ENCODE measurements around the gene CEACAM21.

CEACAM21 gene

DNA sequence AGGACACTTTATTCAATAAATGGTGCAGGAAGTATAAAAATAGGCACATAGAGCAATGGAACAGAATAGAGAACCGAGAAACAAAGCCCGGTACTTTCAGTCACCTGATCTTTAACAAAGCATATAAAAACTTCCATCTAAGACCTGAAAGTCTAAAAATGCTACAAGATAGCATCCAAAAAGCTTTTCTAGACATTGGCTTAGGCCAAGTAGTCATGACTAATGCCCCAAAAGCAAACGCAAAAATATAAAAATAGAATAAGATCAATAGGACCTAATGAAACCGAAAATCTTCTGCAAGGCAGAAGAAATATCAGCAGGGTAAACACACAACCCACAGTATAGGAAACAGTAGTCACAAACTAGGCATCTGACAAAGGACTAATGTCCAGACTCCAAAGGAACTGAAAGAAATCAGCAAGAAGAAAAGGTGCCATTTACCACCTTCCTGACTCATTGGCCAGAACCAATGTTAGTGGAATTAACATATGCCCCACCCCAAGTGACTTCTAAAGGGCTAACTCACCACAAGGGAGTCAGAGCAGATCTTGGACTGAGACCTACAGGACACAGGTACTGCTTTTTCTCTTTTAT lies 40.8 kb upstream of the CEACAM21 start:
- Histone ChIP-seq H3K27ac (ENCODE audit: insufficient read depth, low read depth, low read length, poor library complexity, severe bottlenecking) (no peak overlapping the region), H3K27me3 (ENCODE audit: control insufficient read depth, insufficient read depth, low read length, poor library complexity, severe bottlenecking) (no peaks in the 10 kb centered on the region), H3K4me1 (ENCODE audit: control insufficient read depth, insufficient read depth, low read length) (no peaks in the 10 kb centered on the region), H3K36me3 (ENCODE audit: control insufficient read depth, insufficient read depth, low read length) (no peaks in the 10 kb centered on the region), H3K4me3 (ENCODE audit: insufficient read depth, low read depth, low read length) (no peak overlapping the region), H3K9me3 (ENCODE audit: control insufficient read depth, low read length) (no peaks in the 10 kb centered on the region)
- 92 to 98% methylated on average over 3 to 4 of the region's 4 CpGs for whole genome bisulfite sequencing, 2 experiments

- H3K4me3 ChIP-seq (ENCODE audit: insufficient read depth, low read depth, low read length), result no peak overlapping the region
Observed at GRCh38 chr19:41537789-41538188, 38.2 kb upstream of the CEACAM21 start.

GRCh38 chr19:41540041-41540695 lies 35.8 kb upstream of the CEACAM21 start:
- 69% methylated on average over 11 of the region's 11 CpGs for WGBS, 2 experiments

More at GRCh38 chr19:41537789-41538188, 38.2 kb upstream of the CEACAM21 start:
- H3K4me1 ChIP-seq (ENCODE audit: control insufficient read depth, insufficient read depth, low read length), result no peaks in the 10 kb centered on the region
- H3K27ac ChIP-seq (ENCODE audit: insufficient read depth, low read depth, low read length, poor library complexity, severe bottlenecking), result no peak overlapping the region
- 33 to 44% methylated on average over 1 of the region's 1 CpG for WGBS, 2 experiments
- no peaks in the 10 kb centered on the region for H3K36me3 ChIP-seq (ENCODE audit: control insufficient read depth, insufficient read depth, low read length)
- H3K27me3 ChIP-seq (ENCODE audit: control insufficient read depth, insufficient read depth, low read length, poor library complexity, severe bottlenecking), result no peaks in the 10 kb centered on the region
- no peaks in the 10 kb centered on the region for H3K9me3 ChIP-seq (ENCODE audit: control insufficient read depth, low read length)

DNA sequence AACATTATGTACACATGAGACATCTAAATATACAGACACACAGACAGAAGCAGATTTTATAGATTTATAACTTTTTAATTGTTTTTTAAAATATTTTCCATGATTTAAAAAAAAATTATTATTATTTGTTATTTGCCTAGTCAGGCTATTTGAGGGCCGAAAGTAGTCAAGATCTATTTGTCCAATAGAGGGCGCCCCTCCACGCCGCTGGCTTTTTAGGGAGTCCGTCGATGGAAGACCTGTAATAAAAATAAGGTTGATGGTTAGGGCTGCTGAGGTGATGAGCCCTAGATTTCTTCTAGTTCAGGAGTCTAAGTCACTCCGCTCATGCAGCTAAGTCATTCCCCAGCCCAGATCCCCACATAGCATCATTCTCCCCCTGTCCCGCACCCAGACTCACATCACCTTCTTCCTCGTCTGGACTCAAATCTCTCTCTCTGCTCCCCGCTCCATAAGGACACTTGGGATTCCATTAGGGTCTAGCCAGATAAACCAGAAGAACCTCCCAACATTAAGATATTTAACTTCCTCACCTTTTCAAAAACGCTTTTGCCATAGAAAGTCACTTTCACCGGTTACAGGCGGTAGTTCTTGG lies 33.9 kb upstream of the CEACAM21 start:
- no peaks in the 10 kb centered on the region for H3K4me1 ChIP-seq (ENCODE audit: control insufficient read depth, insufficient read depth, low read length)
- 61 to 67% methylated on average over 13 of the region's 13 CpGs for WGBS, 2 experiments
- no peak overlapping the region for H3K27ac ChIP-seq (ENCODE audit: insufficient read depth, low read depth, low read length, poor library complexity, severe bottlenecking)
- no peaks in the 10 kb centered on the region for H3K36me3 ChIP-seq (ENCODE audit: control insufficient read depth, insufficient read depth, low read length)
- no peak overlapping the region for H3K4me3 ChIP-seq (ENCODE audit: insufficient read depth, low read depth, low read length)
- no peaks in the 10 kb centered on the region for H3K9me3 ChIP-seq (ENCODE audit: control insufficient read depth, low read length)
- no peaks in the 10 kb centered on the region for H3K27me3 ChIP-seq (ENCODE audit: control insufficient read depth, insufficient read depth, low read length, poor library complexity, severe bottlenecking)

More at GRCh38 chr19:41540041-41540695, 35.8 kb upstream of the CEACAM21 start:
- Histone ChIP-seq H3K27me3 (ENCODE audit: control insufficient read depth, insufficient read depth, low read length, poor library complexity, severe bottlenecking) (no peaks in the 10 kb centered on the region), H3K4me1 (ENCODE audit: control insufficient read depth, insufficient read depth, low read length) (no peaks in the 10 kb centered on the region), H3K4me3 (ENCODE audit: insufficient read depth, low read depth, low read length) (no peak overlapping the region), H3K36me3 (ENCODE audit: control insufficient read depth, insufficient read depth, low read length) (no peaks in the 10 kb centered on the region), H3K9me3 (ENCODE audit: control insufficient read depth, low read length) (no peaks in the 10 kb centered on the region), H3K27ac (ENCODE audit: insufficient read depth, low read depth, low read length, poor library complexity, severe bottlenecking) (no peak overlapping the region)

GRCh38 chr19:41542622-41543021 lies 33.3 kb upstream of the CEACAM21 start:
- H3K36me3 ChIP-seq (ENCODE audit: control insufficient read depth, insufficient read depth, low read length), result no peaks in the 10 kb centered on the region
- no peaks in the 10 kb centered on the region for H3K27me3 ChIP-seq (ENCODE audit: control insufficient read depth, insufficient read depth, low read length, poor library complexity, severe bottlenecking)
- WGBS, 2 experiments, result 84 to 86% methylated on average over 4 of the region's 4 CpGs
- H3K9me3 ChIP-seq (ENCODE audit: control insufficient read depth, low read length), result no peaks in the 10 kb centered on the region
- H3K4me3 ChIP-seq (ENCODE audit: insufficient read depth, low read depth, low read length), result no peak overlapping the region
- no peaks in the 10 kb centered on the region for H3K4me1 ChIP-seq (ENCODE audit: control insufficient read depth, insufficient read depth, low read length)
- no peak overlapping the region for H3K27ac ChIP-seq (ENCODE audit: insufficient read depth, low read depth, low read length, poor library complexity, severe bottlenecking)

GRCh38 chr19:41543582-41543981 lies 32.4 kb upstream of the CEACAM21 start:
- Histone ChIP-seq H3K9me3 (ENCODE audit: control insufficient read depth, low read length) (no peaks in the 10 kb centered on the region), H3K27ac (ENCODE audit: insufficient read depth, low read depth, low read length, poor library complexity, severe bottlenecking) (no peak overlapping the region), H3K36me3 (ENCODE audit: control insufficient read depth, insufficient read depth, low read length) (no peaks in the 10 kb centered on the region), H3K27me3 (ENCODE audit: control insufficient read depth, insufficient read depth, low read length, poor library complexity, severe bottlenecking) (no peaks in the 10 kb centered on the region), H3K4me1 (ENCODE audit: control insufficient read depth, insufficient read depth, low read length) (no peaks in the 10 kb centered on the region), H3K4me3 (ENCODE audit: insufficient read depth, low read depth, low read length) (no peak overlapping the region)
- WGBS, 2 experiments, result 93% methylated on average over 2 of the region's 2 CpGs; no CpG with 5 or more reads in 1 of the 2 experiments

GRCh38 chr19:41545547-41545946 lies 30.4 kb upstream of the CEACAM21 start:
- Histone ChIP-seq H3K27ac (ENCODE audit: insufficient read depth, low read depth, low read length, poor library complexity, severe bottlenecking) (no peak overlapping the region), H3K27me3 (ENCODE audit: control insufficient read depth, insufficient read depth, low read length, poor library complexity, severe bottlenecking) (no peaks in the 10 kb centered on the region), H3K36me3 (ENCODE audit: control insufficient read depth, insufficient read depth, low read length) (no peaks in the 10 kb centered on the region), H3K4me3 (ENCODE audit: insufficient read depth, low read depth, low read length) (no peak overlapping the region), H3K4me1 (ENCODE audit: control insufficient read depth, insufficient read depth, low read length) (peaks cover 12% of the 10 kb centered on the region), H3K9me3 (ENCODE audit: control insufficient read depth, low read length) (no peaks in the 10 kb centered on the region)
- WGBS, 2 experiments, result 87 to 91% methylated on average over 6 of the region's 6 CpGs

DNA sequence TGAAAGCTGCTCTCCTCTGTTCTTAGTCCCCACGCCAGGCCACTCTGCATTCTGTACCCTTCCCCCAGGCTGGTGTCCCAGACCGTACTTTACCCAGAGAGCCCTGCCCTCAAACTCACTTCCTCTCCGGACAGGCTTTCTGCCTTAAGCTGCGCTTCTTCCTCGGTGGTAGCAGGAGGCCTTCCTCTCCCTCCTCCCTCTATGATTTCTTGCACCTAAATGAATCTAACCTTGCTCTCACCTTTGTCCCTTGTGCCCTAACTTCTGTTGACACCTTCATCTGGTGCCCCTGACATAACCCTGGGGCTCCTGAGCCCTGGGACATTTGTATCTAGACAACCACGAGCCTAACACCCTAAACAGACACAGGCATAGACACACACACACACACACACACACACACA lies 29.6 kb upstream of the CEACAM21 start:
- no peaks in the 10 kb centered on the region for H3K9me3 ChIP-seq (ENCODE audit: control insufficient read depth, low read length)
- WGBS, 2 experiments, result 83 to 84% methylated on average over 6 of the region's 6 CpGs
- no peak overlapping the region for H3K27ac ChIP-seq (ENCODE audit: insufficient read depth, low read depth, low read length, poor library complexity, severe bottlenecking)
- H3K4me1 ChIP-seq (ENCODE audit: control insufficient read depth, insufficient read depth, low read length), result peaks cover 12% of the 10 kb centered on the region
- H3K36me3 ChIP-seq (ENCODE audit: control insufficient read depth, insufficient read depth, low read length), result no peaks in the 10 kb centered on the region
- no peak overlapping the region for H3K4me3 ChIP-seq (ENCODE audit: insufficient read depth, low read depth, low read length)
- H3K27me3 ChIP-seq (ENCODE audit: control insufficient read depth, insufficient read depth, low read length, poor library complexity, severe bottlenecking), result no peaks in the 10 kb centered on the region

DNA sequence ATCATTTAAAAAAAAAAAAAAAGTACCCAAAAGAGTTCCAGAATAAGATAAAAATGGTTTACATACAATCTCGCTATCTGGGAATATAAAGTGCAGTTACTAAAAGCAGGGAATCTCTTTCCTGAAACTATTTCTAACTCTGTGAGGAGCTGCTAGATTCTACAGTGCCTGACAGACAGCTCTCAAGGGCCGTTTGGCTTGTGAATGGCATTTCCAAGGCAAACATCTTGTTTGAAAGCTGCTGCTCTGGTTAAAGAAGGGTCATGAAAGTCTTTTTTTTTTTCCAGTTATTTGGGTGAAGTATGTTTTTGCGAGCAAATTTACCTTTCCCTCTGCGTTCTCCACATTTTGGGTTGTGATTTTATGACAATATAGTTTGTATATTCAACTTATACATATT lies 29.0 kb upstream of the CEACAM21 start:
- 79 to 86% methylated on average over 2 of the region's 4 CpGs for WGBS, 2 experiments

GRCh38 chr19:41547569-41547968 lies 28.4 kb upstream of the CEACAM21 start:
- Histone ChIP-seq H3K4me3 (ENCODE audit: insufficient read depth, low read depth, low read length) (no peak overlapping the region), H3K36me3 (ENCODE audit: control insufficient read depth, insufficient read depth, low read length) (no peaks in the 10 kb centered on the region), H3K27me3 (ENCODE audit: control insufficient read depth, insufficient read depth, low read length, poor library complexity, severe bottlenecking) (no peaks in the 10 kb centered on the region), H3K9me3 (ENCODE audit: control insufficient read depth, low read length) (no peaks in the 10 kb centered on the region), H3K27ac (ENCODE audit: insufficient read depth, low read depth, low read length, poor library complexity, severe bottlenecking) (no peak overlapping the region), H3K4me1 (ENCODE audit: control insufficient read depth, insufficient read depth, low read length) (peaks cover 12% of the 10 kb centered on the region)
- WGBS, 2 experiments, result 78 to 82% methylated on average over 2 of the region's 2 CpGs

More for the DNA sequence above, 29.0 kb upstream of the CEACAM21 start:
- Histone ChIP-seq H3K27me3 (ENCODE audit: control insufficient read depth, insufficient read depth, low read length, poor library complexity, severe bottlenecking) (no peaks in the 10 kb centered on the region), H3K4me3 (ENCODE audit: insufficient read depth, low read depth, low read length) (no peak overlapping the region), H3K4me1 (ENCODE audit: control insufficient read depth, insufficient read depth, low read length) (peaks cover 12% of the 10 kb centered on the region), H3K9me3 (ENCODE audit: control insufficient read depth, low read length) (no peaks in the 10 kb centered on the region), H3K27ac (ENCODE audit: insufficient read depth, low read depth, low read length, poor library complexity, severe bottlenecking) (no peak overlapping the region), H3K36me3 (ENCODE audit: control insufficient read depth, insufficient read depth, low read length) (no peaks in the 10 kb centered on the region)

All from ectodermal cell (in vitro differentiated cells).